Kidney glomerular epithelial cell (primary cell): ENCODE results near the gene NEO1.

Source experiments
- DNase-seq: peaks from one replicate; lab custom pipeline; 2025; lab: John Stamatoyannopoulos, UW

Gene NEO1

DNA sequence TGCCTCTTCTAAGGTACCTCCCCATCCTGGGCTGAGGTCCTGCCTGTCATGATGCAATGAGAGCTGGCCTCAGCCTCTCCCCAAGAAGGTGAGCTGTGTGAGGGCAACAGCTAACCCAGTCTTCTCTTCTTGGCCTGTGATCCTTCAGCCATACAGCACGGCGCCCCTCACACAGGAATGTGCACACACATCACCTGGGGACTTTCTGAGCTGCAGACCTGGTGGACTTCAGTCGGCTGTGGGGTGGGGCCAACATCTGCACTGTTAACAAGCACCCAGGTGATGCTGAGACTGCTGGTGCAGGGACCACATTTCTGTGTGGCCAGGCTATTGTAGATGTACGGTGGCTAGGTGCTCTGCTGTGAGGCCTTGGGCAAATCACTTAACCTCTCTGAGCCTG, 302.0 kb downstream of the NEO1 start:
- no peak for DNase-seq
